SK-N-SH treated with all-trans-retinoic acid at 6 μM for 48 hours (cell line): ENCODE results near the gene USH2A.

ENCODE experiments used
- ATAC-seq: fragments of 200-7000 bp; cut with Tn5 transposase; 3 replicates; pipeline ENCODE4 v1.9.1; 2020; ENCODE audit warnings: mild to moderate bottlenecking, moderate library complexity
- ARNTL ChIP-seq: fragments of 450-650 bp; formaldehyde crosslinking; IDR thresholded peaks from 2 replicates; pipeline ENCODE4 v1.5.0; 2020; ENCODE audit warnings: low read depth, mild to moderate bottlenecking, moderate library complexity, borderline replicate concordance
- BACH2 ChIP-seq: fragments of 250-450 bp; sonication (Bioruptor Pico); IDR thresholded peaks from 2 replicates; pipeline ENCODE4 v1.9.0; 2021; ENCODE audit warnings: mild to moderate bottlenecking, borderline replicate concordance
- CREB5 ChIP-seq: fragments of 250-450 bp; sonication (Bioruptor Pico); IDR thresholded peaks from 2 replicates; pipeline ENCODE4 v1.5.1; 2020; ENCODE audit warnings: low read depth, mild to moderate bottlenecking, moderate library complexity
- CSDC2 ChIP-seq: fragments of 250-450 bp; sonication (Bioruptor Pico); IDR thresholded peaks from 2 replicates; pipeline ENCODE4 v1.5.0; 2020; ENCODE audit warnings: mild to moderate bottlenecking, moderate library complexity
- ESRRG ChIP-seq: fragments of 250-450 bp; sonication (Bioruptor Pico); IDR thresholded peaks from 2 replicates; pipeline ENCODE4 v1.6.1; 2021; ENCODE audit warnings: mild to moderate bottlenecking
- GLIS3 ChIP-seq: fragments of 250-450 bp; sonication (Bioruptor Pico); IDR thresholded peaks from 2 replicates; pipeline ENCODE4 v1.5.0; 2020; ENCODE audit warnings: mild to moderate bottlenecking, moderate library complexity
- OSR1 ChIP-seq: fragments of 250-450 bp; sonication (Bioruptor Pico); IDR thresholded peaks from 2 replicates; pipeline ENCODE4 v1.8.0; 2022; ENCODE audit warnings: moderate library complexity, mild to moderate bottlenecking, inconsistent platforms
- PATZ1 ChIP-seq: fragments of 250-450 bp; sonication (Bioruptor Pico); IDR thresholded peaks from 2 replicates; pipeline ENCODE4 v1.8.0; 2020; ENCODE audit warnings: mild to moderate bottlenecking, moderate library complexity, borderline replicate concordance
- RARB ChIP-seq: fragments of 250-450 bp; sonication (Bioruptor Pico); IDR thresholded peaks from 2 replicates; pipeline ENCODE4 v1.8.0; 2021; ENCODE audit warnings: mild to moderate bottlenecking, moderate library complexity
- SNAI2 ChIP-seq: fragments of 250-450 bp; sonication (Bioruptor Pico); IDR thresholded peaks from 2 replicates; pipeline ENCODE4 v1.5.0; 2020; ENCODE audit warnings: mild to moderate bottlenecking, moderate library complexity
- TCF4 ChIP-seq: fragments of 250-450 bp; sonication (Bioruptor Pico); IDR thresholded peaks from 2 replicates; pipeline ENCODE4 v1.8.0; 2021; ENCODE audit warnings: mild to moderate bottlenecking, moderate library complexity, borderline replicate concordance
- TOX ChIP-seq: fragments of 250-450 bp; sonication (Bioruptor Pico); IDR thresholded peaks from 2 replicates; pipeline ENCODE4 v1.8.0; 2021; ENCODE audit warnings: mild to moderate bottlenecking, moderate library complexity, borderline replicate concordance
- ZC3H10 ChIP-seq: fragments of 250-450 bp; sonication (Bioruptor Pico); IDR thresholded peaks from 2 replicates; pipeline ENCODE4 v1.5.1; 2021; ENCODE audit warnings: mild to moderate bottlenecking, moderate library complexity
- ZFP3 ChIP-seq: fragments of 250-450 bp; sonication (Bioruptor Pico); IDR thresholded peaks from 2 replicates; pipeline ENCODE4 v1.5.0; 2020; ENCODE audit warnings: mild to moderate bottlenecking, moderate library complexity
- ZFP30 ChIP-seq: fragments of 450-650 bp; formaldehyde crosslinking; IDR thresholded peaks from 2 replicates; pipeline ENCODE4 v1.5.0; 2022; ENCODE audit warnings: mild to moderate bottlenecking, moderate library complexity
- ZNF565 ChIP-seq: fragments of 450-650 bp; formaldehyde crosslinking; conservative IDR thresholded peaks from 2 replicates; pipeline ENCODE4 v1.5.0; 2020; ENCODE audit warnings: low read depth, mild to moderate bottlenecking, moderate library complexity
- ZNF70 ChIP-seq: fragments of 450-650 bp; formaldehyde crosslinking; IDR thresholded peaks from 2 replicates; pipeline ENCODE4 v1.5.0; 2020; ENCODE audit warnings: mild to moderate bottlenecking, moderate library complexity
- ZNF8 ChIP-seq: fragments of 450-650 bp; formaldehyde crosslinking; IDR thresholded peaks from 2 replicates; pipeline ENCODE4 v1.5.0; 2020; ENCODE audit warnings: mild to moderate bottlenecking, moderate library complexity
- TF ChIP-seq, protein P1 (sequence below): fragments of 250-450 bp; sonication (Bioruptor Pico); IDR thresholded peaks from 2 replicates; pipeline ENCODE4 v1.5.1; 2021; ENCODE audit warnings: mild to moderate bottlenecking, moderate library complexity

The USH2A gene

DNA sequence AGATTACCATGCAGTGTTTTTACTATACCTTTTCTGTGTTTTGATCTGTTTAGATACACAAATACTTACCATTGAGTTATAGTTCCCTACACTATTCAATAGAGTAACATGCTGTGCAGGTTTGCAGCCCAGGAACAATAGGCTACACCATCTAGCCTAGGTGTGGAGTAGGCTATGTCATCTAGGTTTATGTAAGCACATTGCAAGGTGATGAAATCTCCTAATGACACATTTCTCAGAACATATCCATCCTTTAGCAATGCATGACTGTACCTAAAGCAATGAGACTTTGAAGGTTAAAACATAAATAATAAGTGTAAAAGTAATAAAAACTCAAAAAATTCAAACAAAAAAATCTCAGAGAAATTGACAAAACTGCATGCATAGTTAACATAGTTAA, 358.6 kb downstream of the USH2A start:
- no peak for ATAC-seq
- no peak for TF ChIP-seq OSR1 (CRISPR knock-in tag)
- no peak for TF ChIP-seq TCF4 (CRISPR knock-in tag)
- TF ChIP-seq ARNTL (CRISPR knock-in tag), result no peak
- no peak for TF ChIP-seq ZNF8 (CRISPR knock-in tag)
- TF ChIP-seq SNAI2 (CRISPR knock-in tag), result no peak
- no peak for TF ChIP-seq ZNF565 (CRISPR knock-in tag)
- TF ChIP-seq TOX (CRISPR knock-in tag), result no peak
- no peak for TF ChIP-seq ZNF70 (CRISPR knock-in tag)
- no peak for TF ChIP-seq BACH2
- TF ChIP-seq CSDC2, result no peak
- TF ChIP-seq, protein P1, sequence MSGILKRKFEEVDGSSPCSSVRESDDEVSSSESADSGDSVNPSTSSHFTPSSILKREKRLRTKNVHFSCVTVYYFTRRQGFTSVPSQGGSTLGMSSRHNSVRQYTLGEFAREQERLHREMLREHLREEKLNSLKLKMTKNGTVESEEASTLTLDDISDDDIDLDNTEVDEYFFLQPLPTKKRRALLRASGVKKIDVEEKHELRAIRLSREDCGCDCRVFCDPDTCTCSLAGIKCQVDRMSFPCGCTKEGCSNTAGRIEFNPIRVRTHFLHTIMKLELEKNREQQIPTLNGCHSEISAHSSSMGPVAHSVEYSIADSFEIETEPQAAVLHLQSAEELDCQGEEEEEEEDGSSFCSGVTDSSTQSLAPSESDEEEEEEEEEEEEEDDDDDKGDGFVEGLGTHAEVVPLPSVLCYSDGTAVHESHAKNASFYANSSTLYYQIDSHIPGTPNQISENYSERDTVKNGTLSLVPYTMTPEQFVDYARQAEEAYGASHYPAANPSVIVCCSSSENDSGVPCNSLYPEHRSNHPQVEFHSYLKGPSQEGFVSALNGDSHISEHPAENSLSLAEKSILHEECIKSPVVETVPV, result no peak
- TF ChIP-seq RARB (CRISPR knock-in tag), result no peak
- TF ChIP-seq ZFP30 (CRISPR knock-in tag), result no peak
- TF ChIP-seq ZFP3 (CRISPR knock-in tag), result no peak
- no peak for TF ChIP-seq CREB5 (CRISPR knock-in tag)
- TF ChIP-seq PATZ1 (CRISPR knock-in tag), result no peak
- TF ChIP-seq ZC3H10 (CRISPR knock-in tag), result no peak
- TF ChIP-seq, all 23 proteins: peak for 0

DNA sequence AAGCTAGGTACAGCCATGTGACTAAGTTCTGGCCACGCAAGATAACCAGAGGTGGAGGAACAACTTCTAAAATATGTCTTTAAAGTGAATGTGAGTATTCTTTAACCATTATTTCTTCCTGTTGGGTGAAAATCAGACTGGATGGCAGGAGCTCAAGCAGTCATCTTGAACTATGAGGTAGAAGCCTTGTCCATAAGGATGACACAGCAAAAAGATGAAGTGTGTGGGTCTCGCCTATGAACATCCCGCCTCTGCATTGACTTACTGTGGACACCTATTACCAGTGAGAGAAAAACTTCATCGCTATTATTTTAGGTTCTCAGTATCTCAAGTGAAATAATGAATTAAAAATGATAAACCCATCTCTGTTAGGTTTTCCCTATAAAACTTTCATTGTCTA, 365.3 kb downstream of the USH2A start:
- TF ChIP-seq CSDC2 (no peak), GLIS3 (CRISPR knock-in tag) (no peak), PATZ1 (CRISPR knock-in tag) (no peak), TOX (CRISPR knock-in tag) (no peak), RARB (CRISPR knock-in tag) (no peak), ZNF70 (CRISPR knock-in tag) (no peak), ZNF565 (CRISPR knock-in tag) (no peak), ZFP30 (CRISPR knock-in tag) (no peak), SNAI2 (CRISPR knock-in tag) (no peak), TCF4 (CRISPR knock-in tag) (no peak)
- TF ChIP-seq, protein P1, result no peak
- ATAC-seq, result no peak

DNA sequence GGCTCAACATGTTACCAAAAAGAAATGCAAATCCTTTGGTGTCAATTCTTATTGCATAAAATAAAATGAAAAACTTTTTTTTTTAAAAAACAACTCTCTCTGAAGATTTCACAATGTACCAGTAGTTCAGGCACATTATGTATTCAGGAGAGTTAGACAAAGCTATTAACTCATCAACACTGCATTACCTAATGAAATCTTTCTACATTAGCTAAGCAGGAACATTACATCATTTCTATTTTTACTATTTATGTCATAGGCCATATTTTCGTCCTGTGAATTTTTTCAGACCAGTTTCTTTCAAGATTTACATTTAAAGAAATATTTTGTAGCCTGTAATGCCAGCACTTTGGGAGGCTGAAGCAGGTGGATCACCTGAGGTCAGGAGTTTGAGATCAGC, 366.2 kb downstream of the USH2A start:
- TF ChIP-seq CREB5 (CRISPR knock-in tag) (no peak), ESRRG (no peak), ZFP3 (CRISPR knock-in tag) (no peak), ARNTL (CRISPR knock-in tag) (no peak), GLIS3 (CRISPR knock-in tag) (no peak), ZFP30 (CRISPR knock-in tag) (no peak), BACH2 (no peak), OSR1 (CRISPR knock-in tag) (no peak), CSDC2 (no peak), ZNF8 (CRISPR knock-in tag) (no peak)

More for the DNA sequence above, 366.2 kb downstream of the USH2A start:
- no peak for ATAC-seq
